ENCODE data around the gene INHBB.

- TF ChIP-seq LEF1 (IDR thresholded peaks at IDR 0.05; ENCODE audit: borderline replicate concordance): no peak
- no peak for TF ChIP-seq SP1 (IDR thresholded peaks at IDR 0.05)
- no peak for TF ChIP-seq ELF4 (IDR thresholded peaks at IDR 0.05)
- TF ChIP-seq TARDBP (IDR thresholded peaks at IDR 0.05): no peak
- no peak for TF ChIP-seq FOXM1 (IDR thresholded peaks at IDR 0.05; ENCODE audit: borderline replicate concordance)
- TF ChIP-seq NFRKB (IDR thresholded peaks at IDR 0.05): no peak
- no peak for TF ChIP-seq ZNF384 (IDR thresholded peaks at IDR 0.05)
Observed at GRCh38 chr2:120365236-120365793, 19.4 kb downstream of the INHBB start.
